ENCODE results near the gene VANGL2.

VANGL2 gene

GRCh38 chr1:160406131-160406968 is 6.0 kb downstream of the VANGL2 start:
- no peak for DNase-seq (ENCODE audit: low read depth)

DNA sequence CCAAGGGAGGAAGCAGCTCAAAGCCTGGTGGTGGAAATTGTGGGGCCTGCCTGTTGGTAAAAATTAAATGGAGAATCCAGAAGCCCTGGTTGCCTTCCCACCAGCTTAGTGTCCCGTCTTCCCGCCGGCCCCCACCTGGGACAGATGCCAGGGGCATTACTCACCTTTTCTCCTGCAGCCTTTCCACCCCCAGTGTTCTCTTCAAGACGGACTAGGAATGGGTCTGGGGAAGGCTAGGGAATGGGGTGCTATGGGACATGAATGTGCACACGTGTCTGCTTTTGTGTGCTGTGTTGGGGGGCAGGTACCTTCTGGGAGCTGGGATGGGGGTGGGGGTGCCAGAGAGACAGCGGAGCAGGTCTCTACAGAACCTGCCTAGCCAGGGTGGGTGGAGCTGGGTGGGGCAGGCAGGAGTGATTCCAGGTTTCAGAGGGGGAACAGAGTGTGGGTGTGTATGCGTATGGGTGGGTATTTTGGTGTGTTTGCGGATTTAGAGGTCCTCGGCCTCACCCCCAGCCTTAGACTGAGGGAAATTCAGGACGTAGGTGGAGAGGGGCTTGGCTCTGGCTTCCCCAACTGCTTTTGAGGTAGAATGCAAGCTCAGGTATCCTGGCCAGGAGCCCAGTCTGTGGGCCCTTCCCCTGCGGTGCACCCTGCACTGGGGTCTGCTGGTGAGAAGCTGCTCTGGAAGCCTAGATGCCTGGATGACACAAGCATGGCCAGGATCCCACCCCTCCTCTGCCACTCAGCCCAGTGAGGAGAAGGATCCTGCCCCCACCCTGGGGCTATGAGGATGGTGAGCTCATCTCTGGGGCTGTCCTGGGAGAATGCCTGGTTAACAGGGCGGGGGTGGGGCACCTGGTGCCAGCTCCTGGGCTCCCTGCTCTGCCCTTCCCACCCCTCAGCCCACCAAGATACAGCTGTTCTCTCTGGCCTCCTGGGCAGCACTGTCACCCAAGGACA is 7.8 kb downstream of the VANGL2 start:
- DNase-seq (ENCODE audit: low read depth) = no peak

DNA sequence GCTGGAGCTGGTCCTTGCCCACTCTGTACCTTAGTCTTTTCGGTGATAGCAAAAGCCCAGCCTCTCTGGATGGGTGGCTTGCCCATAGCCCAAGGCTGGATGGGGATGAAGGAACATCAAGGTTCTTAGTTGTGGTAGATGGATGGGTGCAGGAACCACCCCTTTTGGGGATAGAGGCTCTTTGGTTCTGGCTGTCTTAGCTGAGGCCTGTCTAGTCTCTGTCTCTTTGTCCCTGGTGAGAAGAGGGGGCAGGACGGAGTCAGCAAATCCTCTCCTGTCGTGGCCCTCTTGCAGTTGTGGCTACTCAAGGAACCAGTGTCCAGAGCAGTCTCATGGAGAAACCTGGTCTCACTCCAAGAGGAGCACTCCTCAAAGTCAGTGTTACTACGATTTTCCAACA is 8.5 kb downstream of the VANGL2 start:
- DNase-seq (ENCODE audit: low read depth) = no peak

DNA sequence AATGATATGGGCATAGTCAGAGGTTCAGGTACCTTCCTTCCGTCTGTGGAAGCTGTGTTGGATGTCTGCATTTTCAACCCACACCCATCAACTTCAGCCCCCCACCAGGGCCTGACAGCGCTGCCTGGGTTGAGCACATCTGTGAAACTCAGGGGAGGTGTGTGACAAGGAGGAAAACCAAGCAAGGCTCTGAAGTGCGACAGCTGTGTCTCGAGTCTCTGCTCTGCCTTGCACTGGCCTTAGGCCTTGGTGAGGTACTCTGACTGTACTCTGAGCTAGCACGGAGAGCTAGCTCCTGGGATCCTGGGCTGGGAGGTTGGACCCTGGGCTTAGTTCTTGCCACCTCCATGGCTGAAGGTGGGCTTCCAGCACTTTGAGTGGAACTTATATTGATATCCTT is 9.1 kb downstream of the VANGL2 start:
- no peak for DNase-seq (ENCODE audit: low read depth)

GRCh38 chr1:160410406-160411005 is 10.1 kb downstream of the VANGL2 start:
- DNase-seq (ENCODE audit: low read depth) = no peak

DNA sequence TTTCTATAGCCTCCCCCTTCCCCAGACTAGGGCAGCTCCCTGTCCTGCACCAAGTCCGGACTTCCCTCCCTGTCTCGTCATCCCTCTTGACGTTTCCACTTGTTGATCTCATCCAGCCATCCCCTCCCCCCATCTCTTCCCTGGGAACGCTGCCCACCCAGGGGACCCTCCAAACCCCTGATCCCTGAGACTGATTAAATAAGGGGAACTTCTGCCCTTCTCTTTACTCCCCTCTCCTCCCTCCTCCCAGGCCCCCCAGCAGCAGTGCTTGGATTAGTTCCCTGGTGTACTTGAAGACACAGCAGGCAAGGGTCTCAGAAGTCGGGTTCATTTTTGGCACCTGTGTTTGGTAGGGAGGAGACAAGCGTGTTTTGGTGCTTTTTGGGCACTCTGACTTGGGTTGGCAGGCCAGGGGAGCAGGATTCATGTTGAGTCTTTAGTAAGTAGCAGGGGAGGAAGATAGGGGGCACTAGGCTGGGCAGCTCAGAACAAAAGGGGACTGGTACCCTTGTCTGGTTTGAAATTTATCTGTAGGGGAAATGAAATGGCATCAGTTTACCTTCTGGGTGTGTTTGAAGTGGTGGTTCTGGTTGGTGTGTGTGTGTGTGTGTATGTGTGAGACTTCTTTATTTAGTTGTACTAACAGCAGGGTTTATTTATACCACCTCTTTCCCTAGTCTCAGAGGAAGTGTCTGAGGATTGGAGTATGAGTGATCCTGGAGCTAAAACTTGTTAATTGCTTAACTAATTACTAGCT is 11.1 kb downstream of the VANGL2 start:
- no peak for DNase-seq (ENCODE audit: low read depth)

DNA sequence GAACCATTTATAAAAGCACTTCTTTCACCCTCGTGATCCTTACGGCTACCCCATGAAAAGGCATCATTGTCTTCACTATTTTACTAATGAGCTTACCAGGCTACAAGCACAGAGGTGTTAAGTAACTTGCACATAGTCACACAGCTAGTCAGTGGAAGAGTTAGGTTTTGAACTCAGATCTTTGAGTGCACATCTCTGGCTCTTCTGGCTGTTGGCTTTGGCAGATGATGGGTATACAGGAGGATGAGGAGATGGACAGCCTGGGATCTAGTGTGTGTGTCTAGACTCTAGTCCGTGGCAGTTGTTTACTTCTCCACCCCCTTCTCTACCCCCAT is 11.6 kb downstream of the VANGL2 start:
- DNase-seq (ENCODE audit: low read depth) = no peak

- no peak for DNase-seq (ENCODE audit: low read depth)
Observed at GRCh38 chr1:160413716-160414115, 13.4 kb downstream of the VANGL2 start.

- no peak for DNase-seq (ENCODE audit: low read depth)
Observed at GRCh38 chr1:160414881-160415280, 14.5 kb downstream of the VANGL2 start.

DNA sequence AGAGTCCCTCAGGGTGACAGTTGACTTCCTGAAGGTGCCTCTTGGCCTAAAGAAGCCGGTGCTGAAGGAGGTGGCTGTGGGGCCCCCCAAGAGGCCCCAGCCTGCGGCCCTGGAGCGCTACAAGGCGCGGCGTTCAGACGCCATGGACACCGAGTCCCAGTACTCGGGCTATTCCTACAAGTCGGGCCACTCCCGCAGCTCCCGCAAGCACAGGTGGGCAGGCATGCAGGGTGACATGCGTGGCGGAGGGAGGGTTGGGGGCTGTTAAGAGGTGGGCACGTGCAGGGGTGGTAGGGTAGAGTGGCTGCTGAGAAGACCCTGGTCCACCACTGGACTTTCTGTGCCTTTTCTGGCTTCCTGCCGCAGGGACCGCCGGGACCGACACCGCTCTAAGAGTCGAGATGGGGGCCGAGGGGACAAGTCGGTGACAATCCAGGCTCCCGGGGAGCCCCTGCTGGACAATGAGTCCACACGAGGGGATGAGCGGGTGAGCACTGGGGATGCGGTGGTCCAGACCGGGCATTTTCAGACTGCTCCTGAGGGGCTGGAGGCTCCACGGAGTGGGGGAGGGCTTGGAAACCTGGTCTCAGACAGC is 15.4 kb downstream of the VANGL2 start:
- DNase-seq (ENCODE audit: low read depth) = no peak

DNA sequence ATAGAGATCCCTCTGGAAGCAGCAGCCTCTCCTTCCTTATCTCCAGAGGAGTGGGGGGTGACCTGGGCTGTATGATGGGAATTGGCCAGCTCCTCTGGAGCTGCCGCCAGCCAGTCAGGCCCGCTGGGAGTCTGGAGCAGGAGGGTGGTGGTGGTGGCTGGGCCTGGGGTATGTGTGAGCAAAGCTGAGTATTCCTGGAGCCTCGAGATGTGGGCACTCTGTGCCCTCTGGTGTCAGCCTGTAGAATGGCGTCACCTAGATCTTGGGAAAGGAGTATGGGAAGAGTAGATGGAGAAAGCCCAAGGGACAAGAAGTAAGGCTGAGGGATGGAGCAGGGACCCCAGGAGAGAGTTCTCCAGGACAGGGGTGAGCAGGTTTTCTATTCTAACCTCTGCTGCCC is 16.0 kb downstream of the VANGL2 start:
- DNase-seq (ENCODE audit: low read depth) = no peak

DNA sequence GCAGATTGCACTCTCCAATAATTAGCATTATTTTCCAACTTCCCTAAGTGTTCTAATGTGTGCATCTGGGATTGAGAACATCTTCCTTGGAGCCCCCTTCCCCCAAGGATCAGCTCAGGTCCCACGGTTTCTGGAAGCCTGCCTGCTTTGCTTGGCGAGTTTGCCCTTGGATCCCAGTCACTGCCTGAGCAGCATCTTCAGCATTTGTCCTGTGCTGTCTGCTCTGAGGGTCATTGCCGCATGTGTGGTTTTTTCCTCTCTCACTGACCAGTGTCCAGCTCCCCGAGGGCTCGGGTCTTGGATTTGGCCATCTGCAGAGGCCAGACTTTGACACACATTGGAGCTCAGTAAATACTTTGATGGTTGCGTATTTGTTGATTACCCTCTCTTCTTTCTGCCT is 18.1 kb downstream of the VANGL2 start:
- DNase-seq (ENCODE audit: low read depth) = no peak

- no peak for DNase-seq (ENCODE audit: low read depth)
Observed at GRCh38 chr1:160419150-160419837, 18.9 kb downstream of the VANGL2 start.

DNA sequence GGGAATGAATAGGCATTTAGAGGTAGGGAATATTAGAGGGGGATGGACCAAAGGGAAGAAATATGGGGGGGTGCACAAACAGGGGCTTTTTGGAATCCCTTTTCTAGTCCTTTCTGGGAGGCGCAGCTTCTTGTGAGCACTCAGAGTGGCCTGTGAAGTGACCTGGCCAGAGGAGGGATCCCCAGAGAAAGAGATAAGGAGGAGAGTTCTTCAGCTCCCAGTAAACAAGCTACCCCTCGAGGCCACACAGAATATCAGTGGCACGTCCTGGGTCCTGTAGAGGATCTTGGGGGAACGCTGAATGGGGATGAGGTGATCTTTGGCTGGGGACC is 19.4 kb downstream of the VANGL2 start:
- no peak for DNase-seq (ENCODE audit: low read depth)

DNA sequence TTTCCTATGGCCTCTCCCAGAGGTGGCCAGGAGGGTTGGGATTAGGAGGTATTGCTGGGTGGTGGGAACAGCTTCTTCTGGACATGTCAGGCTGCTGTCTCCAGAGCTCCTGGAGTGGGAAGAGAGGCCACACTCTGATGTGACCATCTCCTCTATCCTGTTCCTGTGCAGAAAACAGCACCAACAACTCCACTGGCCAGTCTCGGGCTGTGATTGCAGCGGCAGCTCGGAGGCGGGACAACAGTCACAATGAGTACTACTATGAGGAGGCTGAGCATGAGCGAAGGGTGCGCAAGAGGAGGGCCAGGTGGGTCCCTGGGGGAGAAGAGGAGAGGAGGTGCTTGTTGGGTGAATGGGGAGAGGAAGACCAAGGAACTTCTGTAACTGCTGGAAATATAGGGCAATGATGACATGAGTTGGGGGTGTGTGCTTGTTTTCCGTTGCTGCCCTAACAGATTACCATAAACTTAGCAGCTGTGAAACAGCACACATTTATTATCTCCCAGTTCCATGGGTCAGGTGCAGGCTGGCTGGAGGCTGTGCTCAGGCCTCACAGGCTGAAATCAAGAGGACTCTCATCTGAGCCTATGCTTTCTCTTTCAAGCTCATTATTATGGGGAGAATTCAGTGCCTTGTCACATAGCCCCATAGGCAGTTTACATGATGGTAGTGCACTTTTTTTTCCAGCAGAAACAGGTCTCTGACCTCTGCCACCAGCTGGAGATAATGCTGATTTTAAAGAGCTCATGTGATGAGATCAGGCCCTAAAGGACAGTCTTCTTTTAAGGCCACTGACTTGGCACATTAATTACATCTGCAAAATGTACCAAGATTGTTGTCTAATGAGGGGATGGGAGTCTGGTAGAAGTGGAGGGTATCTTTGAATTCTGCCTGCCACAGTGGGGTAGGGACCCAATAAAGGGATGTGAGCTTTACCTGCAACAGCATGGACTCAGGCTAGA is 20.8 kb downstream of the VANGL2 start:
- no peak for DNase-seq (ENCODE audit: low read depth)

DNA sequence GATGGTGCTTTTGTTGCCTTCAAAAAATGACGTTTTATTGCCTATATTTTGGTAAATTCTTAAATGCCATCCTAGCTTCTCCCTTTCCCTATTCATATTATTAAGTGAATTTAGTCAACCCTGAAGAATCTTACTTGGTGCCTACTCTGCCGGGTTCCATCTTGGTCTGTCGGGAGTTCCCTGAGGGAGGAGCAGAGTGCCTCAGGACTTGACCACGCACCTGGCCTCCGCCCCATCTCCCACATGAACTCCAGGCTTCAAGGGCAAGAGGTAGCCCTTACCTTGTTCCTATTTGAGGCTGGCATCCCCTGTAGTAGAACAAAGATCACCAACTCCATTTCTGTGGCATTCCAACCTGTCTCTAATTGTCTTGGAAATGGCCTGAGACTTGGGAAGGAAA is 21.5 kb downstream of the VANGL2 start:
- DNase-seq (ENCODE audit: low read depth) = no peak

DNA sequence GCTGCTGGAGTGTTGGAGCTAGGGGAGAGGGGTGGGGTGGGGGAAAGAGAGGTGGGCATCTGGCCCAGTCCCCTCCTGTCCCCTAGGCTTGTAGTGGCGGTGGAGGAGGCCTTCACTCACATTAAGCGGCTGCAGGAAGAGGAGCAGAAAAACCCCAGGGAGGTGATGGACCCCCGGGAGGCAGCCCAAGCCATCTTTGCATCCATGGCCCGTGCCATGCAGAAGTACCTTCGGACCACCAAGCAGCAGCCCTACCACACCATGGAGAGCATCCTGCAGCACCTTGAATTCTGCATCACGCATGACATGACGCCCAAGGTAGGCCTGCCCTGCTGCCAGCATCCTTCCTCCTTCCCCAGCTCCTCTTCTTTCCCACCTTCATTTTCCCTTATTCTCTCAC is 23.6 kb downstream of the VANGL2 start:
- no peak for DNase-seq (ENCODE audit: low read depth)

DNA sequence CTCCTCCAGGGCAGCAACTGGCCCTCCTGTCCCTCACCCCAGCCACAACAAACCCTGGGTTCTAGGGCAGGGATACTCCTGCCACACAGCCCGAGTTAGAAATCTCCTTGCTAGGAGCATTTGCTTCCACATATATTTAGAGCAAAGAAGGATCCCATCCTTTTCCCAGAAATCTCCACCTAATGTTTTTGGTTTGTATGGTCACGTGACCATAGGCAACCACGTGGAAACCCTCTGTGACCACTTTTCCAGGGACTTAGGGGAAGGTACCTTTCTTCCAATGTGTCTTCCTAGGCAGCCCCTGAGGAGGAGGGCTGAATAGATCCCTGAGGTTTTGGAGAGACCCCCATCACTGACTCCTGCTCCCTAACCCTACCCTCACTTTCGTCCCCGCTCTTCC is 25.5 kb downstream of the VANGL2 start:
- DNase-seq (ENCODE audit: low read depth) = no peak

GRCh38 chr1:160427625-160428024 is 27.3 kb downstream of the VANGL2 start:
- DNase-seq (ENCODE audit: low read depth) = no peak

DNA sequence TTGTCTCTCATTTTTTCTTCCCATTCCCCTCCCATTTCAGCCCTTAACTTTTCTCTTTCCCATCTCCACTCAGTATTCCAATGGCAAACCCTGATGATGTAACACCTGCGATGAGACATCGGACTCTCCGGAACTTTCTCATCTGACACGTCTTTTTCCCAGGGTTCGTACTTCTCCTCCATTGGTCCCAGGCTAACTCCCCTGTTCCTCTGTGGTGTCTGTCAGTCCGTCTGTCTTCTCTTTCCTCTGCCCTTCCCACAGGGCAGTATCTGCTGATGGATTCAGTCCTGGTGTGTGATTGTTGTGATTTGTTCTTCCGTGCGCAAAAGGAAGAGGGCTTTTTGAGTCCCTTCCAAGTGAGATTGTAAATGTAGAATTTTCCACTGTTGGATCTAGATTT is 27.7 kb downstream of the VANGL2 start:
- no peak for DNase-seq (ENCODE audit: low read depth)
